ENCODE measurements around the gene WWP2.
"Not testable (repeated sequence)": the region's sequence is repeated elsewhere in the genome, so short reads cannot be mapped to it uniquely, and the experiment has no call there.

WWP2 gene

DNA sequence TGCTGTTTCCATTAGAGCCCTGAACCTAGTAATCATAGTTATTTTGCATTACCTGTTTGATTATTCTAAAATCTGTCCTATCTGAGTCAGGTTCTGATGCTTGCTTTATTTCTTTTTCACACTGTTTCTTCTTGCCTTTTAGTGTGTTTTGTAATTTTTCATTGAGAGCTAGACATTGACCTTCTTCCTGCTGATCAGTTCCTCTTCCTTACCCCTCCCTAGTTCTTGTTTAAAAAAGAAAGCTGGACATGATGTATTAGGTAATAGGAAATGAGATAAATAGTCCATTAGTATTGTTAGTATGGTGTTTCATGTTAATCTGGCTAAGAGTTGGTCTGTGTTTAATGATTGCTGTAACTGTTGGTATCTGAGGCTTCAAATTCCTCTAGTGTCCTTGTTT is 13.4 kb downstream of the WWP2 start:
- no peak overlapping the region for H3K4me2 ChIP-seq (ENCODE audit: low read length)
- H3K4me3 ChIP-seq (ENCODE audit: low read length) = no peak overlapping the region
- H3K36me3 ChIP-seq (ENCODE audit: insufficient read depth, low read length) = no peaks in the 10 kb centered on the region
- H3K9ac ChIP-seq (ENCODE audit: low read depth, low read length) = no peak overlapping the region
- no peaks in the 10 kb centered on the region for H3K27me3 ChIP-seq (ENCODE audit: control insufficient read depth, insufficient read depth, low read length)
- H3K4me1 ChIP-seq (ENCODE audit: control insufficient read depth, insufficient read depth, low read length) = peaks cover 14% of the 10 kb centered on the region
- peaks cover 7% of the 10 kb centered on the region for H3K9me3 ChIP-seq (replicated peaks; ENCODE audit: low read length)

DNA sequence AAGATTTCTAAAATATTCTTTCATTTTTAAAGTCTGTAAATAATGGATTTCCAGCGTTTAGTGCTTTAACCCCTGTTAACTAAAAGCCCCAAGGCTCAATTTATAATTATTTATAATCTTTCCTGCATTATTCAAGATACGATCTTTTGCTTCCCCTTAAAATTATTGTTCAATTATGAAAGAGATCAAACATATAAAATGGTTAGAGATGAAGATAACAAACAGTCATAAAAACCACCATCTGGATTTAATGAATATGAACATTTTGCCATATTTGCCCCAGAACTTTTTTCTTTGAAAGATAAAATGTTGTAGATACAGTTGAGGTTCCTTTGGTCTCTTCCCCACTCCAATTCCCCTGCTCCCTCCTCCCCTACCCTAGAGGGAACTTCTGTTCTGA is 17.6 kb downstream of the WWP2 start:
- H3K27me3 ChIP-seq (ENCODE audit: control insufficient read depth, insufficient read depth, low read length) = no peaks in the 10 kb centered on the region
- no peak overlapping the region for H3K4me2 ChIP-seq (ENCODE audit: low read length)
- no peak overlapping the region for H3K9ac ChIP-seq (ENCODE audit: low read depth, low read length)
- no peaks in the 10 kb centered on the region for H3K4me1 ChIP-seq (ENCODE audit: control insufficient read depth, insufficient read depth, low read length)
- H3K9me3 ChIP-seq (replicated peaks; ENCODE audit: low read length) = peaks cover 7% of the 10 kb centered on the region
- H3K4me3 ChIP-seq (ENCODE audit: low read length) = no peak overlapping the region
- no peaks in the 10 kb centered on the region for H3K36me3 ChIP-seq (ENCODE audit: insufficient read depth, low read length)

DNA sequence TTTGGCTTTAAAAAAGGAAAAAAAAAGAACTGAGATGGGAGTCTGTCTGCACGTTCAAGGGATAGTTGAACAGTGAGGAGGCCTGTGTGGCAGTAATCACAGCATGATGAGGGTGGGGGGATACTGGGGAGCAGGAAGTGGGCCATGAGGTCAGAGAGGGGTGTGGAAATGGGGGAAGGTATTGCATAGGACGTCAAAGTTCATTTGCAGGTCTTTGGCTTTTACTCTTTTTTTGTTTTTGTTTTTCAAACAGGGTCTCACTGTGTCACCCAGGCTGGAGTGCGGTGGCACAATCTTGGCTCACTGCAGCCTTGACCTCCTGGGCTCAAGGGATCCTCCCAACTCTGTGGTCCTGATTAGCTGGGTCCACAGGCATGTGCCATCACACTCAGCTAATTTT is 19.0 kb downstream of the WWP2 start:
- Histone ChIP-seq H3K4me3 (ENCODE audit: low read length) (no peak overlapping the region), H3K36me3 (ENCODE audit: insufficient read depth, low read length) (no peaks in the 10 kb centered on the region), H3K27me3 (ENCODE audit: control insufficient read depth, insufficient read depth, low read length) (no peaks in the 10 kb centered on the region), H3K4me1 (ENCODE audit: control insufficient read depth, insufficient read depth, low read length) (no peaks in the 10 kb centered on the region), H3K9me3 (replicated peaks; ENCODE audit: low read length) (no peaks in the 10 kb centered on the region), H3K4me2 (ENCODE audit: low read length) (no peak overlapping the region), H3K9ac (ENCODE audit: low read depth, low read length) (no peak overlapping the region)

DNA sequence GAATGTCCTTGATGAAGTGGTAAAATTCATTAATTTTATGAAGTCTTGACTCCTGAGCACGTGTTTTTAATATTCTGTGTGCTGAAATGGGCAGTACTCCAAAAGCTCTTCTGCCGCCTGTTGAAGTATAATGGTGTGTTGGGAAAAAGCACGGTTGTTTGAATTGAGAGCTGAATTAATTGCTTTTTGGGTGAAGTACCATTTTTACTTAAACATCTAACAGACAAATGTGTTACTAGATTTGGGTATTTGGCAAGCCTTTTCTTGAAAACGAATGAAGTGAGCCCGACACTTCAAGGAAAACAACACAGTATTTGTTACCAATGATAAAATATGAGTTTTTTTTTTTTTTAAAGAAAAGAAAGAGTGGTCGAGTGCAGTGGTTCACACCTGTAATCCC is 22.5 kb downstream of the WWP2 start:
- Histone ChIP-seq H3K4me1 (ENCODE audit: control insufficient read depth, insufficient read depth, low read length) (no peaks in the 10 kb centered on the region), H3K27me3 (ENCODE audit: control insufficient read depth, insufficient read depth, low read length) (no peaks in the 10 kb centered on the region), H3K9me3 (replicated peaks; ENCODE audit: low read length) (no peaks in the 10 kb centered on the region), H3K36me3 (ENCODE audit: insufficient read depth, low read length) (peaks cover 19% of the 10 kb centered on the region), H3K4me3 (ENCODE audit: low read length) (no peak overlapping the region), H3K9ac (ENCODE audit: low read depth, low read length) (no peak overlapping the region), H3K4me2 (ENCODE audit: low read length) (no peak overlapping the region)

DNA sequence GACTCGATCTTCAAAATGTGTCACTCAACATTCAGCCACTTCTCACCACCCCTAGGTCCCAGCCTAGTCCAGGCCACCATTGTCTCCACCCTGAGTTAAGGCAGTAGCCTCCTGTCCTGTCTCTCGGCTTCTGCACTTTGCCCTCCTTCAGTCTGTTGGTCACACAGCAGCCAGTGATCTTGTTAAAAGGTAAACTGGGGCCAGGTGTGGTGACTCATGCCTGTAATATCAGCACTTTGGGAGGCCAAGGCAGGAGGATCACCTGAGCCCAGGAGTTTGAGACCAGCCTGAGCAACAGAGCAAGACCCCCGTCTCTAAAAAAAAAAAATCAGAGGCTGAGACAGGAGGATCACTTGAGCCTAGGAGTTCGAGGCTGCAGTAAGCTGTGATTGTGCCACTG is 25.8 kb downstream of the WWP2 start:
- no peaks in the 10 kb centered on the region for H3K27me3 ChIP-seq (ENCODE audit: control insufficient read depth, insufficient read depth, low read length)

DNA sequence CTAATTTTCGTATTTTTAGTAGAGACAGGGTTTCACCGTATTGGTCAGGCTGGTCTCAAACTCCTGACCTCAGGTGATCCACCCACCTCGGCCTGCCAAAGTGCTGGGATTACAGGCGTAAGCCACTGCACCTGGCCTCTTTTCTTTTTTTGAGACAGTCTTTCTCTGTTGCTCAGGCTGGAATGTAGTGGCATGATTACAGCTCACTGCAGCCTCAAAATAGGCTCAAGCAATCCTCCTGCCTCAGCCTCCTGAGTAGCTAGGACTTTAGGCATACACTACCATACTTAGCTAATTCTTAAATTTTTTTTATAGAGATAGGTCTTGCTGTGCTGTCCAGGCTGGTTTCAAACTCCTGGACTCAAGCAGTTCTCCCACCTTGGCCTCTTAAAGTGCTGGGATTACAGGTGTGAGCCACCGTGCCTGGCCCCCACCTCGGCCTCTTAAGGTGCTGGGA is 29.3 kb downstream of the WWP2 start:
- not testable (repeated sequence) for H3K4me1 ChIP-seq (ENCODE audit: control insufficient read depth, insufficient read depth, low read length)

More for the DNA sequence above, 25.8 kb downstream of the WWP2 start:
- Histone ChIP-seq H3K9me3 (replicated peaks; ENCODE audit: low read length) (no peaks in the 10 kb centered on the region), H3K36me3 (ENCODE audit: insufficient read depth, low read length) (peaks cover 19% of the 10 kb centered on the region), H3K9ac (ENCODE audit: low read depth, low read length) (no peak overlapping the region), H3K4me1 (ENCODE audit: control insufficient read depth, insufficient read depth, low read length) (no peaks in the 10 kb centered on the region), H3K4me2 (ENCODE audit: low read length) (no peak overlapping the region), H3K4me3 (ENCODE audit: low read length) (no peak overlapping the region)

GRCh38 chr16:69793526-69793925 is 31.4 kb downstream of the WWP2 start:
- Histone ChIP-seq H3K4me2 (ENCODE audit: low read length) (no peak overlapping the region), H3K9me3 (replicated peaks; ENCODE audit: low read length) (no peaks in the 10 kb centered on the region), H3K4me3 (ENCODE audit: low read length) (no peak overlapping the region), H3K4me1 (ENCODE audit: control insufficient read depth, insufficient read depth, low read length) (no peaks in the 10 kb centered on the region), H3K9ac (ENCODE audit: low read depth, low read length) (no peak overlapping the region), H3K36me3 (ENCODE audit: insufficient read depth, low read length) (peaks cover 2% of the 10 kb centered on the region), H3K27me3 (ENCODE audit: control insufficient read depth, insufficient read depth, low read length) (no peaks in the 10 kb centered on the region)

More for the DNA sequence above, 29.3 kb downstream of the WWP2 start:
- H3K27me3 ChIP-seq (ENCODE audit: control insufficient read depth, insufficient read depth, low read length); H3K4me3 ChIP-seq (ENCODE audit: low read length); H3K9ac ChIP-seq (ENCODE audit: low read depth, low read length); H3K4me2 ChIP-seq (ENCODE audit: low read length); H3K9me3 ChIP-seq (replicated peaks; ENCODE audit: low read length): not testable (repeated sequence)
- peaks cover 19% of the 10 kb centered on the region for H3K36me3 ChIP-seq (ENCODE audit: insufficient read depth, low read length)

- Histone ChIP-seq H3K4me3 (ENCODE audit: low read length) (no peak overlapping the region), H3K36me3 (ENCODE audit: insufficient read depth, low read length) (peaks cover 8% of the 10 kb centered on the region), H3K4me2 (ENCODE audit: low read length) (no peak overlapping the region), H3K27me3 (ENCODE audit: control insufficient read depth, insufficient read depth, low read length) (no peaks in the 10 kb centered on the region), H3K9me3 (replicated peaks; ENCODE audit: low read length) (no peaks in the 10 kb centered on the region), H3K4me1 (ENCODE audit: control insufficient read depth, insufficient read depth, low read length) (no peaks in the 10 kb centered on the region), H3K9ac (ENCODE audit: low read depth, low read length) (no peak overlapping the region)
Observed at GRCh38 chr16:69794486-69794885, 32.4 kb downstream of the WWP2 start.

GRCh38 chr16:69796285-69797118 is 34.4 kb downstream of the WWP2 start:
- Histone ChIP-seq H3K27me3 (ENCODE audit: control insufficient read depth, insufficient read depth, low read length) (no peaks in the 10 kb centered on the region), H3K36me3 (ENCODE audit: insufficient read depth, low read length) (peaks cover 8% of the 10 kb centered on the region), H3K9me3 (replicated peaks; ENCODE audit: low read length) (no peaks in the 10 kb centered on the region), H3K9ac (ENCODE audit: low read depth, low read length) (no peak overlapping the region), H3K4me1 (ENCODE audit: control insufficient read depth, insufficient read depth, low read length) (no peaks in the 10 kb centered on the region), H3K4me3 (ENCODE audit: low read length) (no peak overlapping the region), H3K4me2 (ENCODE audit: low read length) (no peak overlapping the region)

DNA sequence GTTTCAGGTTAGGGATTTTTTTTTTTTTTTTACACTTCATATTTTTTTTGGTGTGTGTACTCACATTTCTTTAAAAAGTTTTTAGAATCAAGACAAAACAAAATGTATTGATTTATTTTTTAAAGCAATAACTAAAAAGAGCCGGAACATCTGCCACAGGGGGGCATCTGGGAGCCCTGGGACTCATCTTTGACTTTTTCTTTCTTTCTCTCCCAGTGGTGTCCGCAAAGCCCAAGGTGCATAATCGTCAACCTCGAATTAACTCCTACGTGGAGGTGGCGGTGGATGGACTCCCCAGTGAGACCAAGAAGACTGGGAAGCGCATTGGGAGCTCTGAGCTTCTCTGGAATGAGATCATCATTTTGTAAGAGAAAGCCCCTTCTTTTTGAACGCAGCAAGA is 36.3 kb downstream of the WWP2 start:
- no peaks in the 10 kb centered on the region for H3K9me3 ChIP-seq (replicated peaks; ENCODE audit: low read length)
- H3K4me1 ChIP-seq (ENCODE audit: control insufficient read depth, insufficient read depth, low read length) = no peaks in the 10 kb centered on the region
- no peak overlapping the region for H3K4me2 ChIP-seq (ENCODE audit: low read length)
- H3K36me3 ChIP-seq (ENCODE audit: insufficient read depth, low read length) = peaks cover 8% of the 10 kb centered on the region
- no peak overlapping the region for H3K4me3 ChIP-seq (ENCODE audit: low read length)
- no peaks in the 10 kb centered on the region for H3K27me3 ChIP-seq (ENCODE audit: control insufficient read depth, insufficient read depth, low read length)
- no peak overlapping the region for H3K9ac ChIP-seq (ENCODE audit: low read depth, low read length)

- Histone ChIP-seq H3K4me1 (ENCODE audit: control insufficient read depth, insufficient read depth, low read length) (no peaks in the 10 kb centered on the region), H3K4me3 (ENCODE audit: low read length) (no peak overlapping the region), H3K9me3 (replicated peaks; ENCODE audit: low read length) (no peaks in the 10 kb centered on the region), H3K9ac (ENCODE audit: low read depth, low read length) (no peak overlapping the region), H3K4me2 (ENCODE audit: low read length) (no peak overlapping the region), H3K27me3 (ENCODE audit: control insufficient read depth, insufficient read depth, low read length) (no peaks in the 10 kb centered on the region), H3K36me3 (ENCODE audit: insufficient read depth, low read length) (peaks cover 8% of the 10 kb centered on the region)
Observed at GRCh38 chr16:69799611-69800031, 37.5 kb downstream of the WWP2 start.

GRCh38 chr16:69804297-69804696 is 42.2 kb downstream of the WWP2 start:
- Histone ChIP-seq H3K4me1 (ENCODE audit: control insufficient read depth, insufficient read depth, low read length) (no peaks in the 10 kb centered on the region), H3K27me3 (ENCODE audit: control insufficient read depth, insufficient read depth, low read length) (no peaks in the 10 kb centered on the region), H3K9me3 (replicated peaks; ENCODE audit: low read length) (no peaks in the 10 kb centered on the region), H3K9ac (ENCODE audit: low read depth, low read length) (no peak overlapping the region), H3K4me3 (ENCODE audit: low read length) (no peak overlapping the region), H3K4me2 (ENCODE audit: low read length) (no peak overlapping the region), H3K36me3 (ENCODE audit: insufficient read depth, low read length) (peaks cover 5% of the 10 kb centered on the region)

Measured in skeletal muscle satellite cell (primary cell).